GM19043 (cell line): ENCODE measurements around the gene PRKAG1.

Experiments
- ATAC-seq: cut with Tn5 transposase; IDR thresholded peaks from one replicate; pipeline ENCODE4 v1.9.1; 2021; ENCODE audit warnings: low read depth; ENCODE audit not compliant: unreplicated experiment

Gene PRKAG1

GRCh38 chr12:49015196-49015595 is 3.4 kb downstream of the PRKAG1 start:
- no peak for ATAC-seq

- ATAC-seq, result no peak
Measured at GRCh38 chr12:49014547-49014946, 4.0 kb downstream of the PRKAG1 start.

GRCh38 chr12:49013428-49013827 is 5.1 kb downstream of the PRKAG1 start:
- no peak for ATAC-seq

- no peak for ATAC-seq
Measured at GRCh38 chr12:49012739-49013138, 5.8 kb downstream of the PRKAG1 start.

- no peak for ATAC-seq
Measured at GRCh38 chr12:49010092-49010668, 8.4 kb downstream of the PRKAG1 start.

GRCh38 chr12:49008943-49009342 is 9.6 kb downstream of the PRKAG1 start:
- no peak for ATAC-seq

- ATAC-seq, result no peak
Measured at GRCh38 chr12:49000346-49000745, 18.2 kb downstream of the PRKAG1 start.

- ATAC-seq, result no peak
Measured at GRCh38 chr12:48999371-49000131, 19.0 kb downstream of the PRKAG1 start, which contains the start of gene DDN. Gene DDN, minus strand, starts transcription at chr12:48999375. Its CDS starts 88 bp downstream, at chr12:48999287.

GRCh38 chr12:48998497-48999353 is 19.9 kb downstream of the PRKAG1 start:
- ATAC-seq, result no peak

GRCh38 chr12:48997719-48998496 is 20.7 kb downstream of the PRKAG1 start:
- ATAC-seq, result peak; percentile 34

GRCh38 chr12:48996794-48997718 is 21.5 kb downstream of the PRKAG1 start:
- ATAC-seq, result no peak

- no peak for ATAC-seq
Measured at GRCh38 chr12:48995086-48995879, 23.3 kb downstream of the PRKAG1 start.

- no peak for ATAC-seq
Measured at GRCh38 chr12:48994224-48995085, 24.1 kb downstream of the PRKAG1 start.

- no peak for ATAC-seq
Measured at GRCh38 chr12:48993787-48994186, 24.8 kb downstream of the PRKAG1 start.

- ATAC-seq, result no peak
Measured at GRCh38 chr12:48991247-48992050, 27.1 kb downstream of the PRKAG1 start.

- no peak for ATAC-seq
Measured at GRCh38 chr12:48990552-48990951, 28.0 kb downstream of the PRKAG1 start.
